HG03280 (cell line): ENCODE results near the gene SHISA3.

Experiments used
- ATAC-seq: cut with Tn5 transposase; IDR thresholded peaks from one replicate; pipeline ENCODE4 v1.9.1; 2021; ENCODE audit warnings: mild to moderate bottlenecking, moderate library complexity; ENCODE audit not compliant: unreplicated experiment

The SHISA3 gene

GRCh38 chr4:42391355-42391664 is 6.0 kb upstream of the SHISA3 start:
- ATAC-seq: no peak

- ATAC-seq: no peak
Observed at GRCh38 chr4:42391981-42392380, 5.3 kb upstream of the SHISA3 start.

GRCh38 chr4:42392436-42392835 is 4.9 kb upstream of the SHISA3 start:
- no peak for ATAC-seq

- no peak for ATAC-seq
Observed at GRCh38 chr4:42395595-42395994, 1.7 kb upstream of the SHISA3 start.

DNA sequence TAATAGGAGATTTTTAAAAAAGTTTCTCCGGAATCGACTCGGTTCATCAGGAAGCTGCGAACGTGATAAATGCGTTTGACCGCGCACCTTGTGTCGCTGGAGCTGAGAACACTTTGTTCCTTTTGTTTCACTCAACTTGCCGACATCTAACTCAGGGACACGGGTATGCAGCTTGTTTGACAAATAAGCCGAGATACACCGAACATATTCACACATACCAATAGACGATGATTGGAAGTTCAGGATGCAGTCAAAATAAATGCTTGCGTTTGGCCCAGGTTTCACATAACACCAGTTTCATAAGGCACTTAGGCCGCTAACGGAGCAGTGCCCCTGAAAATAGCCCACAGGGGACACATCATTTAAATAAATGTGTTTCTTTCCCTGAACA is 932 bp upstream of the SHISA3 start:
- ATAC-seq: no peak

GRCh38 chr4:42397635-42398170 is 415 bp downstream of the SHISA3 start:
- ATAC-seq: peak; percentile 33

DNA sequence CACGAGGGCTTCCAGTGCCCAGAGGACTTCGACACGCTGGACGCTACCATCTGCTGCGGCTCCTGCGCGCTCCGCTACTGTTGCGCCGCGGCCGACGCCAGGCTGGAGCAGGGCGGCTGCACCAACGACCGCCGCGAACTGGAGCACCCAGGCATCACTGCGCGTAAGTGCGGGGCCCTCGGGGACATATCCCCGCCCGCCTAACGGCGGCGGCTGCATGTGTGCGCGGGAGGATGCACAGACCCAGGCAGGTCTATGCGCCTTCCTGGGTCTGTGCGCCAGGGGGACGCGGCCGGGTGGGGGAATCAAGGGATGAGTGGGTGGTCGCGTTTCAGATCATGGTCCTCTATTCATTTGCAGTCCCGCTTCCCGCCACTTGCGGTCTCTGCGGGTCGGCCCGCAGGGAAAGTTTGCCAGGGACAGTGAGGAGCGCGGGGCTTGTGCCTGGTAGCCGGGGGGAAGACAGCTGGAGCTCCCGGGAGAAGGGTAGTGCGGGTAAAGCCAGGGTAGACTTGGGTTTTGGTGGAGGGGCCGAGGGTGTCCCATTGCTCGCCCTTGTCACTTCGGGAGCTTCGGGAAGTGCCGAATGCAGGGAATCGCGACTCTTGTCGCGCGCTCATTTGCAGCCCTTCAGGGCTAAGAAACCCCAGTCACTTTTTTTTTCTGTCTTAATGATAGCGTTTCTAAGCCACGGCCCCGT is 1.0 kb downstream of the SHISA3 start:
- peak; percentile 39 for ATAC-seq

DNA sequence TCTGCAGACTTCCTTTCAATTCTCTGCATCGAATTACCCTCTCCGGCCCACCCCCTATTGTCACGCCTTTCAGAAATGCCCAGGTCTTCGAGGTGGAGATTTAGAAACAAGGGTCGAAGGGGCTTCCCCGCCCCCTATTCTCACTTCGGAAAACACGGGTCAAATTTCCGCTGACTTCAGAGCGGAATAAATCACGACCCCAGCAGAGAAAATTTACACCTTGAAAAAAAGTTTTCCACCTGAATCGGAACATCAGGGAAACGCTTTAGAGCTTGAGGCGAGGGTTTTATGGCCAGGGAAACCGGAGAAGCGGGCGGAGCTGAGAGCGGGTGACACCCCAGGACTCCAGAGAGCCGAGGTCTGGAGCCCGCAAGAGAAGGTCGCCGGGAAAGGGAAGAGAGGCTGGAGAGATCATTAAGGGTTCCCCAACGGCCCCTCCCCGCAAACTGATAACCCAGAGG is 1.6 kb downstream of the SHISA3 start:
- ATAC-seq: no peak

DNA sequence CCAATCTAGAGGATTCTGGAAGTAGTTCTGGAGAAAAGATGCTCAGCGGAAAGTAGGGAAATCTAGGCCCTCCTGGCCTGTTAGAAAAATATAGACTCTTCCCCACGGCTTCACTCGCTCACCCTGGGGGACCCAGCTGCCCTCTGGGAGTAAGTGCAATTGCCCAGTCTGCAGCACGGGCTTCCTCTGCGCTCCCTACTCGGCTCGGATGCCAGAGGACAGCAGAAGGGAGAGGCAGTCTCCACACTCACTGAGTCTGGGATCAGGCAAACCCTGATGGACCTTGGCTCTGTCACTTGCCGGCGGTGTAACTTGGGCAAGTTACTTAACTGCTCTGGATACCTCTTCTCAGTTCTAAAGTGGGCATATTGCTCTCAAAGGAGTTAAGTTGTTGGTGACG is 2.1 kb downstream of the SHISA3 start:
- no peak for ATAC-seq

DNA sequence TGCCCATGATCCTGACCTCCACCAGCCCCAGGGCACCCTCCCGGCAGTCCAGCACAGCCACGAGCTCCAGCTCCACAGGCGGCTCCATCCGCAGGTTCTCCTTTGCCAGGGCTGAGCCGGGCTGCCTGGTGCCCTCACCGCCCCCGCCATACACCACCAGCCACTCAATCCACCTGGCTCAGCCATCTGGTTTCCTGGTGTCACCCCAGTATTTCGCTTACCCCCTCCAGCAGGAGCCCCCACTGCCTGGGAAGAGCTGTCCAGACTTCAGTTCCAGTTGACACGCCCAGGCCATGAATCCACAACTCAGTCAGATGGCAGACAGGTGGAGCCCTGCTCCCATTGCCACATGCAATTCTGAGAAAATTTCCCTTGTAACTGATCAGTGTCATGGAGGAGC is 3.9 kb downstream of the SHISA3 start:
- no peak for ATAC-seq

- no peak for ATAC-seq
Observed at GRCh38 chr4:42404001-42404400, 6.7 kb downstream of the SHISA3 start.

DNA sequence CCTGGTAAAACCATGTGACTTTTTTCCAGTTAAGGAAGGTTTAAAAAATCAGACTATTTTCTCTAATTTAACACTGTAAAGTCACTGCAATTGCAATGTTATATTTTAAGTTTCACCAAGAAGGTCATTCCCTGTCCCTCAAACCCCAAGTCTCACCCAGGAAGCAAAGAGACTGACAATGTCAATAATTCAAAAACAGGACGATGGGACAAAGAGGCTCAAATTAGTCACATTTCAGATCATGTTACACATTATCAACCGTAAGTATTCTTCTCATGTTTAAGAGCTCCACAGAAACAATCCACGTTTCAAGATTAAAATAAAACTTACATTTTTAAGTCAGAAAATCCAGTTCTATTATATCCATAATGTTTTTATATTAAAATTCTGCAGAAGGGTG is 13.2 kb downstream of the SHISA3 start:
- ATAC-seq: no peak

GRCh38 chr4:42411803-42412202 is 14.5 kb downstream of the SHISA3 start:
- ATAC-seq: no peak

DNA sequence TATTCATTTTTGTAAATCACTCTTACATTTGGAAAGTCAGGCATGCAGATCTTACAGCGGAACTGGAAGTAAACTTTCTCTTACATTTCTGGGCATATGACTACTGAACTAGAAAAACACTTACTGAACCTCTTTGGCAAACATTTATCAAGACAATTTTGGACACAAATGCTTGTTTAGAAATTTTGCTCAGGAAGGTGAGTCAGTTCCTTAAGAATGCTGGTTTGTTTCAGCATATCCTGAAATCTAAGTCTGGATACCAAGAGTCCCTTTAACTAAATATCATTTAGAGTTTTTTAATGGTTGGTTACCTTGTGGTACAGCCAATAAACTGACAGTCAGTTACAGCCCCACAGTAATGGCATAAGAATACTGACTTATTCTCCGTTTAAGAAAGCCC is 15.0 kb downstream of the SHISA3 start:
- no peak for ATAC-seq

DNA sequence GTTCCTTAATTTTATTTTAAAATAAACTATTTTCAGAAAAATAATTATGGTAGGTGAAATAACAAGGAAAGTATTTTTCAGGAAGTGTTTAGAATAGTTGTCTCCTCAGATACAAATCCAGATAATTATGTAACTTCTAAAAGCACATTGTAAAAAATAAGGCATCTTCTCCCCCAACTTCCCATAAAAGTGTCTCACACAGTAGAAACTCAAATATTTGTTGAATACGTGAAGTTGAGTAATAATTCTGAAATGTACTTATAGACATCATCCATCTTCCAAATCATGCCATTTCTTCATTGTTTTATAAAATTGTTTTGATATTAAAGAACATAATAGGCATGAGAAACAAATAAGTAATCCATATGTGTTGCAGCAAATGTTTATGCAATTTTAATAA is 18.0 kb downstream of the SHISA3 start:
- no peak for ATAC-seq

GRCh38 chr4:42416017-42416416 is 18.7 kb downstream of the SHISA3 start:
- no peak for ATAC-seq

DNA sequence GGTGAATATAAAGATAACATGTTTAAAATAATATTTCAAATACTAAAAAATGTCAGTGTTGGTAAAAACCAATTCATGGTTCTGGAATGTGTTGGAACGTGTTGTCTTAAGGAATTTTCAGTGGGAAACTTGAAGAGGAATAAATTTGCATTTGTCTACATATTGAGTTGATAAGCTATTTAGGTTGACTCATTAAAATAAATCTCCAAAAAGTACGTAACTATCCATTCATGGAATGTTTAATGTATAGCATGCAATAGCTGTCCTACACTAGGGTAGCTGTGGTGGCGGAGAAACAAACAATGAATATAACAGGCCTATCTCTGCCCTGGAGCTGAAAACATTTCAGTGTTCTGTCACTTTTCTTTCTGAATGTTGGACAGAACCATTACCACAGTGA is 20.3 kb downstream of the SHISA3 start:
- ATAC-seq: no peak

DNA sequence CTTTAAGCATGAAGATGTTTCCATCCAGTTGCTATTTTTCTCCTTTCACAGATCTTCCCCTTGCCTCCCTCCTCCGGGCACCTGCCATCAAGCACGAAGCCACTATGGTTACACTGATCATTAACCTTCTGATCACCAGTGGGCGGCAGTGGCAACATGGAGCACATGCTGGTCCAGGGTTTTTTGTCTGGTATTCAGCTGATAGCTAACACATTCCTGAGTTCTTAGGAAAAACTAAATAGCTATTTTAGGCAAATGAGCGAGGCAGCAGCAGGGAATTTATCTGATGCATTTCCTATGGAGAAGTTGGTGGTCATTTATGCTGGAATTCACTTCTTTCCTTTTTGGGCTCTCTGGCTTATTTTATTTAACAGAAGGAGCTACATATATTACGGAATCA is 22.9 kb downstream of the SHISA3 start:
- no peak for ATAC-seq

- no peak for ATAC-seq
Observed at GRCh38 chr4:42425146-42426065, 28.1 kb downstream of the SHISA3 start.

- no peak for ATAC-seq
Observed at GRCh38 chr4:42428036-42428435, 30.7 kb downstream of the SHISA3 start.

- ATAC-seq: no peak
Observed at GRCh38 chr4:42436928-42437565, 39.8 kb downstream of the SHISA3 start.

- no peak for ATAC-seq
Observed at GRCh38 chr4:42440083-42440482, 42.8 kb downstream of the SHISA3 start.
